HG03571 (cell line): ENCODE measurements around the gene UTF1.
A peak's percentile ranks its signal among the peaks of the same experiment; 100 is the strongest.

Source experiments
- ATAC-seq: cut with Tn5 transposase; IDR thresholded peaks from one replicate; pipeline ENCODE4 v1.9.1; 2021; ENCODE audit not compliant: unreplicated experiment

The UTF1 gene

GRCh38 chr10:133276435-133277201, 46.6 kb downstream of the UTF1 start, which contains the start of gene ADAM8:
Gene ADAM8 (minus strand): TSS chr10:133276868. CDS start chr10:133276817, 51 bp downstream.
- peak; percentile 39 for ATAC-seq

DNA sequence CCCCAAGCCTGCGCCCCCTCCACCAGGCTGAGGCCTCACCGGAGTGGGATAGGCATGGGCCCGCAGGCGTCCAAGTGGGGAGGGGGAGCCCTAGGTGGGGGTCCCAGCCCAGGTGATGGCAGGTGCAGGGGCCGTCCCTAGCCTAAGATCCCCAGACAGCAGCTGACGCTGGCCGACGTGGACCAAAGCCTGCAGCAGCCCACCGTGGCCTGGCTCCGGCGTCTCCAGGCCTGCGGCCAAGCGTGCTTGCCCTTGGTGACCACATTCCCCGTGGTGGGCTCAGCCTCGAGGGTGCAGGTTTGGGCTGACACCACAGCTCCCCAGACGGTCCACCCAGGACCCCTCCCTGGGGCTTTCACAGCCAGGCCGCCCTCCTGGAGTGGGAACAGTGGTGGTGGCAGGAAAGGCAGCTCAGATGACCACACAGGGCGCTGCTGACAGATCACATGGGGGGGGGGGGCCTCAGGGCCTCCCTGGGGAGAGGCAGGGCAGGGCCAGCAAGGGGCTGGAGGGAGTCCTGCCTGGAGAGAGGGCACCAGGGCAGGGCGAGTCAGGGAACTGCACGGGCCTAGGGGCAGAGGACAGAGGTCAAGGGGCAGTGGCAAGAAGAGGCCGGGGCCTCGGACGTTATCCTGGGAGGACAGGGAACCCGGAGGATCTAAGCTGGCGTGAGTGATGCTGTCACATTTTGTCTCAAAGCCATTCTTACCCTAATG, 47.4 kb downstream of the UTF1 start:
- ATAC-seq = no peak

GRCh38 chr10:133277993-133278576, 48.1 kb downstream of the UTF1 start:
- no peak for ATAC-seq

GRCh38 chr10:133278577-133279265, 48.7 kb downstream of the UTF1 start:
- peak; percentile 50 for ATAC-seq

GRCh38 chr10:133279326-133280226, 49.6 kb downstream of the UTF1 start:
- no peak for ATAC-seq

DNA sequence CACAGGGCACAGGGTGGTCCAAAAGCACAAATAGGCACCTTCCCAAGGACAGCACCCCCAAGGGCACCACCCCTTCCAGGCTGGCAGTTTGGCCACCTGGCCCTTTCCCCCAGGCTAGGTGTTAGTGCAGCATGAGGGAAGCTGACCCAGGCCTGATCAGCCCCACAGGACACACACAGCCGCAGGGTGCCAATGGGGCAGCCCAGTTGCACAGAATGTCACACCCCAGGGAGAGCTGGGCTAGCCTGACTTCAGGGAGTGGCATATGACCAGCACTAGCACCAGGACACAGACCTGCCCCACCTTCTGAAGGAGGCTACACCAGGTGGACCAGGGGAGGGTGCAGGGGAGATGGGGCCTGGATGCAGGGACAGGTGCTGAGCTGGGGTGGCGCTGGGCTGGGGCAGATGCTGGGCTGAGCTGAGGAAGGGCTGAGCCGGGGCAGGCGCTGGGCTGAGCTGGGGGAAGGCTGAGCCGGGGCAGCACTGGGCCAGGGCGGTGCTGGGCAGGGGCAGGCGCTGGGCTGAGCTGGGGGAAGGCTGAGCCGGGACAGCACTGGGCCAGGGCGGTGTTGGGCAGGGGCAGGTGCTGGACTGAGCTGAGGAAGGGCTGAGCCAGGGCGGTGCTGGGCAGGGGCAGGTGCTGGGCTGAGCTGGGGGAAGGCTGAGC, 50.5 kb downstream of the UTF1 start:
- no peak for ATAC-seq

GRCh38 chr10:133281084-133281483, 51.1 kb downstream of the UTF1 start:
- ATAC-seq = no peak
